ENCODE data around the gene HCCS. TPM values are rescaled to one million over a fixed set of nuclear protein-coding genes. Genes with fewer than 3 reads are reported as not detected.

Gene HCCS
- total and polyA plus RNA-seq, 2 of the 8 experiments (the other 6 are each of a cell fraction or from before 2014, with no cell fraction given) = 11.9 to 29.9 TPM

GRCh38 chrX:11111037-11111851 lies at the start of gene HCCS (continued):
- no peak for TF ChIP-seq KDM5A (IDR thresholded peaks at IDR 0.05; ENCODE audit: low read length)
- no peak for TF ChIP-seq BCL11A (IDR thresholded peaks at IDR 0.05; ENCODE audit: low read depth in 2 of 2, low read length in 2 of 2)
- TF ChIP-seq NRF1 (IDR thresholded peaks at IDR 0.05; ENCODE audit: low read depth, low read length) = no peak
- TF ChIP-seq SIX5 (IDR thresholded peaks at IDR 0.05; ENCODE audit: low read depth, low read length) = no peak
- no peak for TF ChIP-seq HDAC2 (IDR thresholded peaks at IDR 0.05; ENCODE audit: borderline replicate concordance in 1 of 2, low read depth in 2 of 2, low read length in 2 of 2)
- peak; percentile 64 for TF ChIP-seq TAF1 (IDR thresholded peaks at IDR 0.05; ENCODE audit: low read depth, low read length)
- TF ChIP-seq JUND (IDR thresholded peaks at IDR 0.05; ENCODE audit: low read length) = no peak
- TF ChIP-seq, protein P1, sequence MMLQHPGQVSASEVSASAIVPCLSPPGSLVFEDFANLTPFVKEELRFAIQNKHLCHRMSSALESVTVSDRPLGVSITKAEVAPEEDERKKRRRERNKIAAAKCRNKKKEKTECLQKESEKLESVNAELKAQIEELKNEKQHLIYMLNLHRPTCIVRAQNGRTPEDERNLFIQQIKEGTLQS (IDR thresholded peaks at IDR 0.05; ENCODE audit: insufficient read depth, low read depth, low read length) = no peak
- no peak for TF ChIP-seq SP4 (IDR thresholded peaks at IDR 0.05; ENCODE audit: low read length)
- TF ChIP-seq POLR2AphosphoS5 (IDR thresholded peaks at IDR 0.05; ENCODE audit: low read depth, low read length) = peak; percentile 60; the same call in 1 of the 2 replicates
- no peak for TF ChIP-seq NANOG (IDR thresholded peaks at IDR 0.05; ENCODE audit: insufficient read depth, low read depth, low read length, poor library complexity, severe bottlenecking)
- peak; percentile 87 for TF ChIP-seq PHF8 (conservative IDR thresholded peaks at IDR 0.05; ENCODE audit: low read depth, low read length)
- no peak for TF ChIP-seq JUN (IDR thresholded peaks at IDR 0.05; ENCODE audit: low read depth, low read length)
- TF ChIP-seq CHD1 (IDR thresholded peaks at IDR 0.05; ENCODE audit: low read depth, low read length) = no peak
- no peak for TF ChIP-seq MAFK (IDR thresholded peaks at IDR 0.05; ENCODE audit: low read depth, low read length)
- TF ChIP-seq HDAC6 (IDR thresholded peaks at IDR 0.05; ENCODE audit: low read depth, low read length) = no peak
- TF ChIP-seq POLR2A (IDR thresholded peaks at IDR 0.05; ENCODE audit: control extremely low read depth in 1 of 2, low read depth in 2 of 2, low read length in 2 of 2) = peak in 1 of 2 experiments; percentile 69; a peak in 2 of 3 replicates
- no peak for TF ChIP-seq TEAD4 (IDR thresholded peaks at IDR 0.05; ENCODE audit: low read depth, low read length)
- no peak for TF ChIP-seq CHD2 (IDR thresholded peaks at IDR 0.05; ENCODE audit: low read length)
- no peak for TF ChIP-seq BACH1 (IDR thresholded peaks at IDR 0.05; ENCODE audit: low read length)
- TF ChIP-seq EGR1 (IDR thresholded peaks at IDR 0.05; ENCODE audit: borderline replicate concordance, low read depth, low read length) = no peak
- TF ChIP-seq RBBP5 (IDR thresholded peaks at IDR 0.05; ENCODE audit: borderline replicate concordance, low read depth, low read length) = no peak
- TF ChIP-seq GABPA (IDR thresholded peaks at IDR 0.05; ENCODE audit: borderline replicate concordance, insufficient read depth, low read length) = peak; percentile 84; the same call in 1 of the 2 replicates
- TF ChIP-seq SP1 (IDR thresholded peaks at IDR 0.05; ENCODE audit: low read depth, low read length) = no peak
- TF ChIP-seq CBX5 (IDR thresholded peaks at IDR 0.05; ENCODE audit: low read depth, low read length) = no peak

Measured in H1 (cell line).